ENCODE data around the gene NTM. TPM values are rescaled to one million over a fixed set of nuclear protein-coding genes. Genes with fewer than 3 reads are reported as not detected.

The NTM gene
- total and polyA plus RNA-seq, 2 of the 8 experiments (the other 6 are each of a cell fraction or from before 2014, with no cell fraction given), result 13.4 to 20.0 TPM

GRCh38 chr11:131463162-131463561 lies 92.7 kb downstream of the NTM start:
- H2AFZ ChIP-seq (ENCODE audit: low read length), result no peak overlapping the region
- H3K18ac ChIP-seq (ENCODE audit: extremely low read depth, low read length), result no peak overlapping the region
- no peaks in the 10 kb centered on the region for H3K27me3 ChIP-seq (replicated peaks in 1 of 4; ENCODE audit: control insufficient read depth in 3 of 4, extremely low read depth in 1 of 4, insufficient read depth in 3 of 4, low read length in 3 of 4)
- no peak overlapping the region for H4K8ac ChIP-seq (ENCODE audit: extremely low read depth, insufficient read depth, low read length)
- no peak overlapping the region for H2BK20ac ChIP-seq (ENCODE audit: low read length)
- no peaks in the 10 kb centered on the region for H3K79me1 ChIP-seq (ENCODE audit: low read depth, low read length)
- no peak overlapping the region for H3K4me3 ChIP-seq (ENCODE audit: extremely low read depth in 1 of 4, insufficient read depth in 2 of 4, low read depth in 3 of 4, low read length in 4 of 4)
- no peak overlapping the region for H4K5ac ChIP-seq (ENCODE audit: insufficient read length, low read depth, low read length)
- no peak overlapping the region for H2BK120ac ChIP-seq (replicated peaks; ENCODE audit: low read depth, low read length)
- H3K4me2 ChIP-seq (ENCODE audit: insufficient read depth in 1 of 2, low read depth in 2 of 2, low read length in 2 of 2), result no peak overlapping the region
- H3K9me3 ChIP-seq (ENCODE audit: insufficient read depth in 2 of 2, low read depth in 1 of 2, low read length in 1 of 2), result no peaks in the 10 kb centered on the region
- no peak overlapping the region for H3K23ac ChIP-seq (ENCODE audit: insufficient read length)
- no peaks in the 10 kb centered on the region for H3K23me2 ChIP-seq (ENCODE audit: low read depth, low read length)
- H3K4me1 ChIP-seq (replicated peaks in 1 of 4; ENCODE audit: control insufficient read depth in 3 of 4, insufficient read depth in 4 of 4, low read length in 3 of 4), result peaks cover 0 to 3% (median 2%) of the 10 kb centered on the region in 4 experiments; a peak in 3 of 7 replicates
- no peak overlapping the region for H2BK5ac ChIP-seq (ENCODE audit: low read depth, low read length)
- no peak overlapping the region for H3K14ac ChIP-seq (ENCODE audit: insufficient read length)
- no peak overlapping the region for H3K27ac ChIP-seq (ENCODE audit: low read depth, low read length)
- H2BK12ac ChIP-seq (ENCODE audit: low read depth, low read length), result no peak overlapping the region
- H3K4ac ChIP-seq (replicated peaks; ENCODE audit: insufficient read length, low read depth, low read length), result no peak overlapping the region
- FAIRE-seq (no peak), DNase-seq (ENCODE audit: low read depth in 1 of 2, low spot score in 2 of 2) (no peak)
- no peak overlapping the region for H2AK5ac ChIP-seq (ENCODE audit: low read depth, low read length)
- POLR2A ChIA-PET (ENCODE audit: partially characterized antibody), result no interaction called here
- H3K9ac ChIP-seq (replicated peaks in 1 of 4; ENCODE audit: extremely low read depth in 1 of 4, low read depth in 3 of 4, low read length in 3 of 4), result no peak overlapping the region
- WGBS, 2 experiments (ENCODE audit: extremely low coverage in 1 of 2, insufficient coverage in 1 of 2, insufficient read length in 1 of 2, insufficient replicate concordance in 2 of 2, low coverage in 1 of 2, low lambda C conversion rate in 2 of 2, missing lambda C conversion rate in 1 of 2), result 91% methylated on average over 6 of the region's 6 CpGs; no CpG with 5 or more reads in 1 of the 2 experiments
- no peaks in the 10 kb centered on the region; a peak in 1 of 4 replicates for H3K79me2 ChIP-seq (ENCODE audit: control insufficient read depth in 1 of 2, insufficient read depth in 2 of 2, low read length in 2 of 2)
- CTCF ChIA-PET (ENCODE audit: partially characterized antibody), result interaction anchor here (0.8 to 9.5 kb wide), 9 partner anchors 11 to 398 kb away, joined by 3 to 149 read pairs (median 4); no protein-coding TSS in a partner anchor
- no peak overlapping the region for H4K91ac ChIP-seq (replicated peaks; ENCODE audit: insufficient read length, low read length)
- no peaks in the 10 kb centered on the region for H3K36me3 ChIP-seq (ENCODE audit: control insufficient read depth in 2 of 4, insufficient read depth in 4 of 4, low read length in 3 of 4)
- H3K56ac ChIP-seq (replicated peaks; ENCODE audit: insufficient read length, low read depth, low read length), result no peak overlapping the region
- H4K20me1 ChIP-seq (replicated peaks in 1 of 2; ENCODE audit: control insufficient read depth in 1 of 2, insufficient read depth in 2 of 2, low read length in 2 of 2), result no peaks in the 10 kb centered on the region
- H2BK15ac ChIP-seq (ENCODE audit: low read length), result no peak overlapping the region
- TF ChIP-seq RAD21 (IDR thresholded peaks at IDR 0.05 in 1 of 2, conservative IDR thresholded peaks at IDR 0.05 in 1 of 2; ENCODE audit: low read depth in 2 of 2, low read length in 2 of 2) (no peak), POU5F1 (IDR thresholded peaks at IDR 0.05; ENCODE audit: low read depth, low read length) (no peak), EP300 (IDR thresholded peaks at IDR 0.05; ENCODE audit: borderline replicate concordance in 1 of 2, low read depth in 2 of 2, low read length in 2 of 2) (no peak), USF2 (IDR thresholded peaks at IDR 0.05; ENCODE audit: low read length) (no peak), GABPA (IDR thresholded peaks at IDR 0.05; ENCODE audit: borderline replicate concordance, insufficient read depth, low read length) (no peak), KDM4A (IDR thresholded peaks at IDR 0.05; ENCODE audit: low read depth, low read length, severe bottlenecking) (no peak), BCL11A (IDR thresholded peaks at IDR 0.05; ENCODE audit: low read depth in 2 of 2, low read length in 2 of 2) (no peak), TBP (IDR thresholded peaks at IDR 0.05; ENCODE audit: low read depth, low read length) (no peak), CBX5 (IDR thresholded peaks at IDR 0.05; ENCODE audit: low read depth, low read length) (no peak)
